HG02759 (cell line): ENCODE results near the gene LRIT2.
"Not testable (repeated sequence)": the region's sequence is repeated elsewhere in the genome, so short reads cannot be mapped to it uniquely, and the experiment has no call there.

ENCODE experiments used
- ATAC-seq: cut with Tn5 transposase; IDR thresholded peaks from one replicate; pipeline ENCODE4 v1.9.1; 2021; ENCODE audit warnings: mild to moderate bottlenecking, moderate library complexity; ENCODE audit not compliant: unreplicated experiment

The LRIT2 gene

GRCh38 chr10:84188815-84189214 lies 36.5 kb downstream of the LRIT2 start:
- ATAC-seq, result no peak

- no peak for ATAC-seq
Observed at GRCh38 chr10:84185526-84186175, 39.7 kb downstream of the LRIT2 start.

- no peak for ATAC-seq
Observed at GRCh38 chr10:84184517-84184916, 40.8 kb downstream of the LRIT2 start.

GRCh38 chr10:84181631-84182030 lies 43.7 kb downstream of the LRIT2 start:
- ATAC-seq, result no peak

- ATAC-seq, result not testable (repeated sequence)
Observed at GRCh38 chr10:84180386-84180785, 45.0 kb downstream of the LRIT2 start.

GRCh38 chr10:84179059-84179710 lies 46.2 kb downstream of the LRIT2 start:
- ATAC-seq, result peak; percentile 90

- no peak for ATAC-seq
Observed at GRCh38 chr10:84178160-84178609, 47.2 kb downstream of the LRIT2 start.

GRCh38 chr10:84177541-84178141 lies 47.7 kb downstream of the LRIT2 start:
- ATAC-seq, result peak; percentile 38

GRCh38 chr10:84176836-84177474 lies 48.4 kb downstream of the LRIT2 start:
- no peak for ATAC-seq

- ATAC-seq, result no peak
Observed at GRCh38 chr10:84176351-84176750, 49.0 kb downstream of the LRIT2 start.

GRCh38 chr10:84175436-84175835 lies 49.9 kb downstream of the LRIT2 start:
- ATAC-seq, result no peak

- no peak for ATAC-seq
Observed at GRCh38 chr10:84173501-84173929, 51.8 kb downstream of the LRIT2 start, which contains the start of gene GPR15LG. TSS of gene GPR15LG (plus strand) at chr10:84173801. CDS start at chr10:84173852, 51 bp downstream.

GRCh38 chr10:84172467-84173356 lies 52.6 kb downstream of the LRIT2 start:
- peak; percentile 62 for ATAC-seq

- ATAC-seq, result peak; percentile 34
Observed at GRCh38 chr10:84171700-84172466, 53.5 kb downstream of the LRIT2 start.

- not testable (repeated sequence) for ATAC-seq
Observed at GRCh38 chr10:84171237-84171636, 54.1 kb downstream of the LRIT2 start.
